HG03139 (cell line): Measurements from ENCODE around the gene EIF5A.

Source experiments
- ATAC-seq: cut with Tn5 transposase; IDR thresholded peaks from one replicate; pipeline ENCODE4 v1.9.1; 2021; ENCODE audit not compliant: unreplicated experiment

Gene EIF5A

DNA sequence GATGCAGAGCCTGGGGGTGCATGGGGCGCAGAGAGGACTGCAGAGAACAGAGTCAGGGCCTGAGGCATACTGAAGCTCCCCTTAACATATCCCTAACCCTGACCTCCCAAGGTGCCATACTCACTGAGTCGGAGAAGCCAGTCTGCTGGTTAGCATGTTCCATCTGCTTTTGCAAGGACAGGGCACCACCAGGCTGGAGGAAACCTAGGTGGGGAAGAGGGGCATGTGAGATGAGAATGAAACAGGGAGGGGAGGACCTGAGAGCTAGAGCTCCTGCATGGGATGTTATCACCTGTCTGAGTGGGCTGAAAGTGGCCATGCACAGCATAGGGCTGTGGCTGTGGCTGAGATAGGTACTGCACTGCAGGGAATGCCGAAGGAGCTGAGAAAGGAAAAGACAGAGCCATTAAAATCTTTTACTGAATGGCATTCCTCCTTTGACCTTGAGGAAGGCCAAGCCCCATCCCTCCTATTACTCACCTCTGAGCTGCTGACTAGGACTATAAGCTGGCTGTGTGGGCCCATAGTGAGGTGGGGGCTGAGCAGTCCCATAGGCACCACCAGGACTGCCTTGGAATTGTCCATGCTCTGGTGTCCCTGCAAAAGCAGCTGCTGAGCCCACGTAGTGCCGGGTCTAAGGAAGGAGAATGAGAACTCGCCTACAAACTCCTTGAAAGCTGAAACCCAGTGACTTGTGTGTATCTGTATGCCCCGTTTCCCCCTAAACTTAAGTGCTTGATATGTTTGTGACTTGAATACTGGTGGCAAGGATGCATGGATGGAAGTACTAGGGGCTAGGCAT, 5.9 kb downstream of the EIF5A start:
- ATAC-seq: no peak

DNA sequence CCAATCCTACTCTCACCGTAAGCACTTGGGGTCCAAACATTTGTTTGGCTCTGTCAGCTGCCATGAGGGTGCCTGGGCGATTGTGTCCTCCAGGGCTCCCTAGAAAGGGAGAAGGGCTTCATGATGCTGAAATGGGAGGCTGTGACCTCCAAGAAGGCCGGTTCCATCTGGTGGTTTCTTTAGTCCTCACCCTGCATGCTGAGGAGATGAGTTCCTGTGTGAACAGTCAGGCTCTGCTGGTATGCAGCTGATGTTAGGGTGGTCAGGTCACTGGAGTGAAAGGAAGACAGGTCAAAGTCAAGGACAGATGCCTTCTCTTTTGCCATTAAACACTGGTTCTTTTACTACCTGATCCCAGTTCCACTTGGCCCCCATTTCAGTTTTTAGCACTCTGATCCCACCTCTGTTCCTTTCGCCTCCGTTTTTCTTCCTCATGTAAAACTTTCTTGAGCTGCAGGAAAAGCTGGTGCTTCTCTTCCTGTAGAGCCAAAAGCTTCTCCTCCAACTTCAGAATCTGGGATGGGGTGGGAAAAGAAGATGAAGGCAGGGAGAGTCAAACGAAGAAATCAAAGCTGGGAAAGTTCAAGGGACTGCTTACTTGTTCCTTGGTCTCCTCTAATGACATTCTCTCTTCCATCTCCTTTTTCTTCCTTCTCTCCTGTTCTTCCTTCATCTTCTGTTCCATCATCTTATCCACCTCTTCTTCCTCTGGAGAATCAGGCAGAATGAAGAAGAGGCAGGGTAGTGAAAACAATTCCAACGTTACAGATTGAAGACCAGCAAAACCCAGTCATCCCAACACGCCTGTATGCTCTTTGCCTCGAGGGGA, 6.7 kb downstream of the EIF5A start:
- no peak for ATAC-seq

DNA sequence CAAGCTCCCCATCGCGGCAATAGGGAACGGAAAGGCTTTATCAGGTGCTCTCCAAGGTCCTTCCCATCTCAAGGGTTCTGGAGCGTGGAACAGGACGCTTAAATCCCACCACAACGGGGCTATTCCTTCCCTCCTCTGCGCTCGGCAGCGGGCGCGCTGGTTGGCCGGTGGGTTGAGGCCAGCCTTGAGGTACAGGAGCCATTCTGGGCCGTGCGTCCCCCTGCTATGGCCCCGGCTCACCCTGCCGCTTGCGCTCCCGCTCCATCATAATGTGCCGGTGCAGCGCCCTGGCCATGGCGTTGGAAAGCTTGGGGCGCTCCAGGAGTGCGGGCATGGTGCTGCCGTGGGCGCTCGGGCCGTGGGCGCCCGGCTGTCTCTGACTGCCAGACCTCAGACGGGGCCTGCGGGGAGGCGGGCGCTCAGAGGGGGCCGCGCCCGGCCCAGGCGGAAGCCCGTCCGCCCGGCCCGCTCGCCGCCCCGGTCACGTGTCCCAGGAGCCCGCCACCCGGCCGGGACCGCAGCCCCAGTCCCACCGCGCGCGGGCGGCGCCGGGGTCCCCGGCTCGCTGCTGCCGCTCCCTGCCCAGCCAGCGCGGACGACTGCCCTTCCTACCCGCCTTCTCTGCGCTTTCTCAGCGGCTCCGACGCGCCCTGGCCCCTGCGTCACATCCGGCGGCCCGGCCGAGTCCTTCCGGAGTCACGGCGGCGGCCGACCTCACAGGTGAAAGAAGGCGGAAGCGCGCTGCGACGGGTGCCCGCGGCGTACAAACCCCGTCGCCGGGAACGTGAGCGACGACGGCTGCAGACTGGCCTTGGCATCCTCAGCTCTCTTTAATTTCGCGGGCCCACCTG, 7.5 kb downstream of the EIF5A start, which contains the start of gene GPS2:
GPS2 (minus strand) TSS at position 642 of the 851 bp plus-strand sequence; CDS start at position 334, 308 bp downstream.
- peak; percentile 68 for ATAC-seq

DNA sequence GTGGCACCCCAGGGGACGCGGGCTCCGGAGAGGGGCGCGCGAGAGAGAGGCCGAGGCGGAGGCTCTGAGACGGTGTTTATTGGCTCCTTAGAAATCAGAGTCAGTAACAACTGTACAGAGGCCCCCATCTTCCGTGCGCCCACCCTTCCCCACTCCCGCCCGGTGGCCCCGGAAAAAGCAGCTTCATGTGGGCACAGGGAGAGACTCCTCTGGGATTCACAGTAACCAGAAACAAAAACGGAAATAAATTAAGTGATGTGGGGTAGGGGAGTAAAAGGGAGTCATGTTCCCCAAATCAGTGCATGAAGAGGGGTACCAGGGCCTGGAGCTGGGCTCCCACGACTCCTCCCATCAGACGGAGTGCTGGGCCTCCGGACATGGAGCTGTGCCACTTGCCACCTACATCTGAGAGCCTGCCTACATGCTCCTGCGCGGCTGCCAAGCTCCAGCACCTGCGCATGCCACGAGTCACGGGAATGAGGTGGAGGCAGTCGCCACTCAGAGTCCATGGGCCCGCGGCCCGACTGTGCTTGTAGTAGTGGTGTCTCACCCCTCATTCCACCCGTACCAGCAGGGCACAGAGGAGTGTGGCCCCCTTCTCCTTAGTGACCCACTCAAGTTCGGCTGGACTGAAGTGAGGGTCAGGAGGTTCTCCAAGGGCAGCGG, 8.3 kb downstream of the EIF5A start:
- no peak for ATAC-seq

DNA sequence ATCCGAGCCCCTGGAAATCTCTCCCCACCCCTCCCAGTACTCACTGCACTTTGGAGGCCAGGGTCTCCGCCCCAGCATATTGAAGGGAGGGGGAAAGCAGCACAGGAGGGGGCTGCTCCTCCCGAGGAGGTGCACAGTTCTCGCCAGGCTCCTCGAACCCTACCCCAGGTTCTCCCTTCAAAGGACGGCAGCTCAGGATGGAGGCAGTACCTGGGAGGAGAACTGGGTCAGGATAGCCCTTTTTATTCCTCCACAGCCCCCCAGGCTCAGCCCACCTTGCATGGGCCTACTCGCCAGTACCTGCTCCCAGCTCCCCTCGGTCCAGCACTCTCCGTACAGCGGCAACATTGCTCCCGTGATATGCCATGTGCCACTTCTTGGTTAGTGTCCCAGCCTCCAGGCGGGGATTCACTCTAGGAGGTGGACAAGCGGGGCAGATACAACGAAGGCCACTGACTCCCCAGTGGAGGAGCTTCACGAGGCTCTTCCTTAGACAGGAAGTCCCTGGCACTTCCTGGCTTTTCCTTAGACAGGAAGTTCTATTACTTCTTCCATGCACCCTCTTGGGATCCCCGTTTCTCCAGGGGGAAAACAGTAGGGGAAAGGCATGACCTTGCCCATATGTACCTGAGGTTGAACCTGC, 9.9 kb downstream of the EIF5A start:
- ATAC-seq: no peak

DNA sequence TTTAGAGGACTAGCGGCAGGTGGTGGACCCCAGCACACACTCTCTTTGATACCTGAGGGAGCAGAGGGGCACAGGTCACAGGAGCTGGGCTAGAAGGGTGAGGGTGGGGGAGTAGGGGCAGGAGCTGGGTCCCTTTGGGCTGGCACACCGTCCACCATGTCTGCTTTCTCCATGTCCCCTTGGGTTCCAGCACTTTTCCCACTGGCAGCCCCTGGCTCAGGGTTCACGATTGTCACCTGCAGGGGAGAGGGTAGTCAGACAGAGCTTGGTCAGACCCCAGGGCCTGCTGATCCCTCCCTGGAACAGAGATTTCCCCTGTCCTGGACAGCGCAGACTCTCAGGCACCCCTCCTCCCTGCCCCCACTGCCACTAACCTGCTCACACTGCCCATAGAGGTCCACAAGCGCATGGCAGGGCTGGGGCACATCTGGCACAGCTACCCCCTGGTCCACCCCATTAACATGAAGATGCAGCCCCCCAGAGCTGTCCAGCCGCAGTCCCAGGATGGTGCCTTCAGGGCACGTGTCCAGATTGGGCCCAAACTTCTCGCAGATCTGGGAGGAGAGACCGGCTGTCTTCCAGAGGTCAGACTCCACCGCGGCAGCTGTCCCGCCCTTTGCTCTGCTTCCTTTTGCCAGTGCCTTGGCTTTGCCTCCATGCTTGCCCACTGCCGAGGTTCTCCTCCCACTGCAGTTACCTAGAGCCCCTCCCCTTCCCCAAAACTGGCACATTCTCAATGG, 10.9 kb downstream of the EIF5A start:
- no peak for ATAC-seq

DNA sequence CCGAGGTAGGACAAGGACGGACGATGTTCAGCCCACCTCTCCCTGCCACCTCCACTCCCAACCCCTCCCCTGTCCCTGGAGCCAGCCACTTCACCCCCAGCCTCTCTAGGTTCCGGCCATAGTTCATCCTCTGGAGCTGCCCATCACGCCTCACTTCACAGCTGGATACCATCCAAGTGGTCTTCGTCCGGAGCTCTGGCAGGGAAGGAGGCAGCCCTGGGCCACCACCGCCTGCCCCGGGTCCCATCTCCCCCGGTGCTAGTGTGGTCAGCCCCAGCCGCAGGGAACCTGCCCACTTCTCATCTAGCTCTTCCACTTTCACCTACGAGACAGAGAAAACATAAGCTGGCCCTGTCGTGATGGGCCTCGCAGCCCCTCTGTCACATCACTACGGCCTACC, 14.0 kb downstream of the EIF5A start:
- no peak for ATAC-seq

DNA sequence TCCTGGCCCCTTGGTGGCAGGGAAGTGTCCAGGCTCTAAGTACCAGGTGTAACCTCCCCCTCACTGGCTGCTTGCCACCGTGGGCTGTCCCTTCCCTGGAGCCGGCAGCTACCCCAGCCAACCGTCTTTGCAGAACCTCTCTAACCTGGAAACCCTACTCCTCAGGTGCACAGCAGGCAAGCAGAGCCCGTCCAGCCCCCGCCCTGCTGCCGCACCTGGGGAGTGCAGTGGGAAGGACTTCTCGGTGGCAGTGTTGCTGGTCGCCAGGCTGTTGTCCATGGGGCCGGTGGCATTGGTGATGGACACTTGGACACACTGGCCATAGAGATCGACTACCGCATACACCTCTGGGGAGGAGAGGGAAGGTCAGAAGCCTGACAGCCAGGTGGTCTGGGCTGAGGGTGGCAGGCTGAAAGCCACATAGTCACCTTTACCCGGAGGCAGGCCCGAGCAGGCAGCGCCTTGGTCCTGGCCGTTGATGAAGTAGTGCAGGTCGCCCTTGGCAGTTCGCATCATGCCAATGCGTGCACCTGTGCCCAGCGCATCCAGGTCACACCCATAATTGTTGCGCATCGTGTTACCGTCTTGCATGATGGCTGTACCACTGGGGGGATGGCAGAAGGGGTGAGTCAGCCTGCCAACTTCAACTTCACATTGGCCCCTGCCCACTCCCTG, 15.2 kb downstream of the EIF5A start:
- ATAC-seq: no peak

DNA sequence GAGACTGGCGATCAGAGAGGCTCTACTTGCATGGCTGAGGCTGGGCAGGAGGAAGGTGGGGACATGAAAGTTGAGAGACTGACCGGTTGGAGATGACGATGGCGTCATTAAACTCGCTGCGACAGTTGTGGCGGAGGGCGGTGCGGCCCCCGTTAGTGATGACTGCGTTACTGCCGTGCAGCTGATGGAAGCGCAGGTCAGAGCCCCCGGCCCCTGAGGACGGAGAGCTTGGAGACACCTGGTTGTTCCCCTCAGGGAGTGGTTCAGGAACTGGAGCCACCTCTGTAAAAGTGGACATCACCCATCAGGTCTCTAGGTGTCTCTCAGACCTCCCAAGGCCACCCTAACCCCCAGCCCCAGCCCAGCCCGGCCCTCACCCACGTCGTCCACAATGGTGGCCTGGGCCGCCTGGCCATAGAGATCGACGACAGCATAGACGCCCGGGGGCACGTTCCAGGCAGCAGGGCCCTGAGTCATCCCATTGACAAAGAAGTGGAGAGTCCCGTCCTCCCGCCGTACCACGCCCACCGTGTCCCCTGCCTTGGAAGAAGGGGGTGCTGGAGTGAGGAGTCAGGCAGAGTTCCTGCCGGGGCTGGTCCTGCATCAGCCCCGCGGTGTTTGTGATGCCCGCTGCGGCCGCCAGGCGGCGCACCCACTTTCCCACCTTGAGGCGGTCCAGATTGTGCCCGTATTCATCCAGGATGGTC, 16.5 kb downstream of the EIF5A start:
- no peak for ATAC-seq

DNA sequence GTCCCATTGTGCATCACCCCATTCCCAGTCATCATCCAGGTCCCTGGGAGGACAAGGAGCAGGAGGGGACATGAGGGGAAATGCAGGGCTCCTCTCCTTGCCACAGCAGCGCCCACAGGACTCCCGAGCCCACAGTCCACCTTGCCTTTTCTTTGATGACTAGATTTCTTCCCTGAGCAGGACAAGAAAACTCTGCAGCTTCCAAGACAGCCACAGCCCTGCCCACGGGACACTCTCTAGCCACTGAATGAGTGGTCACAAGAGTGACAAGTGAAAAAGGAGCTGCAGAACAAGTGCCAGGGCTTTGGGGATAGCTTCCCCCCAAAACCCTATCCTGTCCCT, 17.0 kb downstream of the EIF5A start:
- ATAC-seq: no peak

DNA sequence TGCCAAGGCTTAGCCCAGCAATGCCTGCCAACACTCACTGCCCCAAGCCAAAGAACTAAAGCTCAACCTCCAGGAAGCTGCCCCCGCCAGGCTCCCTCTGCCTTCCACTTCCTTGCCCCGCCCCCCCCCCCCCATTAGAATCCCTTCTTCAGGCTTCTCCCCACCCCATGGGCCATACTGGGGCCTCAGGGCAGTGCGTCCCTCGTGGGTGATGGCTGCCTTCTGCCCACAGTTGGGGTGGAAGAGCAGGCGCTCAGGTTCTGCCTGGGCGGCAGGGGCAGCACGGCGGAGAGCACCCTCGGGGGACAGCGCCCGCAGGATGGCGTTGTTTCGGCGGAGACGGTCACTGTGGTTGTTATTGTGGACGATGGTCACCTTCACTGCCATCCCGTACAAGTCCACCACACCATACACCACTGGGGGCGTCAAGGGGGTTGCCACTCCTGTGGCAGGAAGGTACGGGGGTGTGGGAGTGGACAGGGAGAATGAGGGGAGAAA, 17.7 kb downstream of the EIF5A start:
- no peak for ATAC-seq

DNA sequence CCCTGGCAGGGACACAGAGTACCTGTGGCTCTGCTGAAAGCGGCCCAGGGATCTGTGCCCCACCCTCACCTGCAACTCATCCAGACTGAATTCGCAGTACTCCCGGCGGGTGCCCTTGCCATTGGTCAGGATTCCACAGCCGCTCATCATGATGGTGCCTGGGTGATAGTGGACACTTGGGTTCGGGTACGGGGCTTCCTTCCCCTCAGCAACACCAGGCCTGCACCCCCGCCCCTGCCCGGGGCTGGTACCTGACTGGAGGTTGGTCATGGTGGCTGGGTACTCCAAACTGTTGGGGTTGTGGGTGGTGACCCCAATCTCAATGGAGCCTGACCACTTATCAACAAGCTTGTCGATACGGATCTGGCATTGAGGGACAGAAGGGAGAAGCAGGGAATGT, 18.8 kb downstream of the EIF5A start:
- ATAC-seq: no peak

DNA sequence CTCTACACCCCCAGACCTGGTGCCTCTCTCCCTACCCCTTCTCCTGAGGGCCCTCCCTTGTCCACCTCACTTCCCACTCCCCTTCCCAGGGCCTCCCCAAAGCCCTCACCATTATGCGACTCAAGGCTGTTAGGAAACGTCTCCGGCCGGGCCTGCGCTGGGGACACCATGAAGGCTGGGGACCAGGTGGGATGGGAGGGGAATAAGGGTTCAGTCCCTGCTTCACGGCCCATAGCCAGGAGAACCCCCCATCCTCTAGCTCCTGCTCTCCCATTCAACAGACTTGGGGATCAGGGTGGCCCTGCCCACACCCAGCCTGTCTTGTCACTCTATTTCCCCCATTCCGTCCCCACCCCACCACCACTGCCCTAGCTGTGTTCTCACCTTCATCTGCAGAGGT, 19.6 kb downstream of the EIF5A start:
- no peak for ATAC-seq

DNA sequence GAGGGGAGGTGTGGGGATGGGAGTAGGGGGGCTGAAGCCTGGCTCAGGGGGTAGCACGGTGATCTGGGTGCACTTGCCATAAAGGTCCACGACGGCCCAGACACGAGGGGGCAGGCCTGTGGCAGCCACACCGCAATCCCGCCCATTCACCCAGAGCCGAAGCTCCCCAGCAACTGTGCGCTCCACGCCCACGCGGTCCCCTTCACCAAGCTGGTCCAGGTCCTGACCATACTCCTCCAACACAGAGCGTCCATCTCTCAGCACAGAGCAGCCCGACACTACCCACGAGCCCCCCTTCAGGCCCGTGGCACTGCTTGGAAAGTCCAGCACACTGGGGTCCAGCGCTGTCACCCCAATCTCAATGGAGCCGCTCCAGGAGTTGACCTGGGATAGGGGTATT, 20.1 kb downstream of the EIF5A start:
- no peak for ATAC-seq

DNA sequence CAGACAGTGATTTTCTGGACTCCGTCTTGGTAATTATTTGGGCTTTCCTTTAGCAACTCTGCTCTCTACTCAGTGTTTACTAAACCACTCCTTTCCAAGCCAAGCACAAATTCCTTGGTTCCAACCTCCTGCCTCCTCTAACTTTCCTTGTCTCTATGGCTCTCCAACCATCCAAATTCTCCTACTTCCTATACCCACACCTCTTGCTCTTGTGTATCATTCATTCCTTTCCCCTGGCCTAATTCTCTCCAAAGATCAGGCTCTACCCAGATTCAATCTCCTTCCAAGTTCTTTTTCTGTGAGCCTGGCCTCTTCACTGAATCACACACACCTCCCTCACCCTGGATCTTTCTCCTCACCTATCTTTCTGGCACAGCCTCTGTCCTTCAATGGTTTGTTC, 20.6 kb downstream of the EIF5A start:
- ATAC-seq: no peak

DNA sequence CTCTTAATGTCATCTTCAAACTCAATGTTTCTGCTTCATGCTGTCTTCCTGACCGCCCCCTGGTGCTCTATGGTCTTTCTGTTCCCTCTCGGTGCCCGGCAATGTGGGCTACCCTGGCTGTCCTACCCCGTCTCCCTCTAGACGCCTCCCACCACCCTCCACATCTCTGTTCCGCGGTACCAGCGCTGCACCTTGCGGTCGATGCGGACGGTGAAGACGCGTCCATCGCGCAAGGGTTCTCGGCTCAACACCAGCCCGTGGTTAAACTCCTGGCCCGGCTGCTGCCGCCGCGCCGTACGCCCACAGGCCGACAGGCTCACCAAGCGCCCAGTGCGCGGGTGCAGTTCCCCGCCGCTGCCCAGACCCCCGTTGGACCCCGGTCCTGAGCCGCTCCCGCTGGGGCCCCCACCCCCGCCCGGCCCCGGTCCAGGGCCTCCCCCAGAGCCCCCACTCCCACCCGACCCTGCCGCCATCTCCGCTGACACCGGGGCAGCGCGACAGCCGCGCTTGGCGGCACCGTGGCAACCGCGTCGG, 21.5 kb downstream of the EIF5A start, which contains the start of gene NEURL4:
NEURL4 (minus strand) TSS at position 496 of the 534 bp plus-strand sequence; CDS start at position 473, 23 bp downstream.
- peak; percentile 13 for ATAC-seq

DNA sequence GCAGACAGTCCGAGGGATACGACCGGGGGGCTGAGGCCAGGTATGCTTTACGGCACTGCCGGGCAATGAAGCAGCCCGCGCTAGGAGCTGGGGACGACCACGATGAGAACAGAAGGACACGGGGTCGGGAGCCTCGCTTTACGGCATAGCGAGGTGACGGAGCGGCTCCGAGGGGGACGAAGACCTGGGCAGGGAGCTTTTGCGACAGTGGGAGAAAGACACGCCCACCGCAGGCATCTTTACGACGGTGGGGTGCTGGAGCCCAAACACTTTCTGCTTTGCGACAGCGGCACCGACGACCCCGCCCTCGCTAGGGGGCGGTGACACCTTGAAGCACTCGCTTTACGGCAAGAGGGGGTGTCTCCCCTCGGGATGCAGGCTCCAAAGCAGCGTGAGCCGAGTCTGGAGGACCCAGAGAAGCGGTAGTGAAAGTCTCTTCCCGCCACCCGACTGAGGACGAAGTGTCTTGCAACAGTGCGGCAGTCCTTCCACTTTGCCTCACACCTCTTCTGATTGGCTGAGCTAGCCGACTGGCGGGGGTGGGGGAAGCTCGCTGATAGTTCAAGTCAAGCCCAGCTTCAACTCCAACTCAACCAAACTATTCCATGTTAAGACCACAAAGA, 22.1 kb downstream of the EIF5A start:
- peak; percentile 47 for ATAC-seq
